Fibroblast of villous mesenchyme (primary cell): ENCODE results near the gene ADCY5. TPM values are rescaled to one million over a fixed set of nuclear protein-coding genes. Genes with fewer than 3 reads are reported as not detected.

Source experiments
- DNase-seq: peaks from one replicate; pipeline ENCODE4 v3.0.0-alpha.2; 2010; ENCODE audit warnings: low read depth
- H3K4me3 ChIP-seq: 2 replicates; pipeline ENCODE4 v1.5.1; 2011; ENCODE audit warnings: low read depth, mild to moderate bottlenecking, low read length
- total RNA-seq: library from RNA; depleted of rRNA; stranded (reverse); fragments of >200 nt; gene quantifications from 2 replicates; pipeline ENCODE4 v1.2.3, GENCODE V29; 2012
- TF ChIP-seq, protein P1 (sequence below): IDR thresholded peaks from 2 replicates; pipeline ENCODE4 v1.5.1; 2012; ENCODE audit warnings: low read depth, mild to moderate bottlenecking, low read length; ENCODE audit not compliant: insufficient read depth

The ADCY5 gene
- total RNA-seq, 1 donor = 0.43 TPM

DNA sequence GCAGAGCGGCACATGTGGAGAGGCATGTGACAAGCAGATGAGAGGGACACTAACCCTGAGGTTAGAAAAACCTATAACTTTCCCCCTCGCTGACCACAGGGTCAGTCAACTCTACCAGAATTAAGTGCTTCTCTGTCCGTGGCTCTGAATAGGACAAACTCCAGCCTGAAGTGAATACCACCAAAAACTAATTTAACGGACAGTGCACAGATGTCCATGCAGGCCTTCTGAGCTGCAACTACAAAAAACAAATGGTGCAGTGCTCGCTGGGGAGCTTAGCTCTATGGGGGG, 59.3 kb downstream of the ADCY5 start:
- TF ChIP-seq, protein P1, sequence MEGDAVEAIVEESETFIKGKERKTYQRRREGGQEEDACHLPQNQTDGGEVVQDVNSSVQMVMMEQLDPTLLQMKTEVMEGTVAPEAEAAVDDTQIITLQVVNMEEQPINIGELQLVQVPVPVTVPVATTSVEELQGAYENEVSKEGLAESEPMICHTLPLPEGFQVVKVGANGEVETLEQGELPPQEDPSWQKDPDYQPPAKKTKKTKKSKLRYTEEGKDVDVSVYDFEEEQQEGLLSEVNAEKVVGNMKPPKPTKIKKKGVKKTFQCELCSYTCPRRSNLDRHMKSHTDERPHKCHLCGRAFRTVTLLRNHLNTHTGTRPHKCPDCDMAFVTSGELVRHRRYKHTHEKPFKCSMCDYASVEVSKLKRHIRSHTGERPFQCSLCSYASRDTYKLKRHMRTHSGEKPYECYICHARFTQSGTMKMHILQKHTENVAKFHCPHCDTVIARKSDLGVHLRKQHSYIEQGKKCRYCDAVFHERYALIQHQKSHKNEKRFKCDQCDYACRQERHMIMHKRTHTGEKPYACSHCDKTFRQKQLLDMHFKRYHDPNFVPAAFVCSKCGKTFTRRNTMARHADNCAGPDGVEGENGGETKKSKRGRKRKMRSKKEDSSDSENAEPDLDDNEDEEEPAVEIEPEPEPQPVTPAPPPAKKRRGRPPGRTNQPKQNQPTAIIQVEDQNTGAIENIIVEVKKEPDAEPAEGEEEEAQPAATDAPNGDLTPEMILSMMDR = no peak
- no peak for DNase-seq
- no peak overlapping the region for H3K4me3 ChIP-seq

- no peak for DNase-seq
- H3K4me3 ChIP-seq = no peak overlapping the region
- TF ChIP-seq, protein P1 = no peak
These were observed 59.9 kb downstream of the ADCY5 start for GRCh38 chr3:123388811-123389627.

DNA sequence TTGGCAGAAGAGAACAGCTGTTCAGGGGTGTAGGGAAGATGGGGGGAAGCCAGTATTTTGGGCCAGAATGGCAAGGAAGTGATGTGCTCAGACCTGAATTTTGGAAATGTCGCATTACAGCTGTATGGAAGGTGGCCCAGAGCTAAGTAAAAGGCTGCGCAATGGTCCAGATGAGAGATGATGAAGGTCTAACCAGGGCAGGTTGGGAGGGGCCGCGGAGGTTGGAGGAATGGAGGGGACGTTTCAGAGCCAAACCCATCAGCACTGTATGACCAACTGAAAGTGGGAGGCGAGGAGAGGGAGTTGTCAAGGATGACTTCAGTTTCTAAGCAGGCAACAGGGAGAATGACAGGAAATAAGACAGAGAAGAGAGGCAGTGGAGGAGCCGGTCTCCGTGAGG, 60.8 kb downstream of the ADCY5 start:
- TF ChIP-seq, protein P1 = no peak
- H3K4me3 ChIP-seq = no peak overlapping the region
- no peak for DNase-seq

DNA sequence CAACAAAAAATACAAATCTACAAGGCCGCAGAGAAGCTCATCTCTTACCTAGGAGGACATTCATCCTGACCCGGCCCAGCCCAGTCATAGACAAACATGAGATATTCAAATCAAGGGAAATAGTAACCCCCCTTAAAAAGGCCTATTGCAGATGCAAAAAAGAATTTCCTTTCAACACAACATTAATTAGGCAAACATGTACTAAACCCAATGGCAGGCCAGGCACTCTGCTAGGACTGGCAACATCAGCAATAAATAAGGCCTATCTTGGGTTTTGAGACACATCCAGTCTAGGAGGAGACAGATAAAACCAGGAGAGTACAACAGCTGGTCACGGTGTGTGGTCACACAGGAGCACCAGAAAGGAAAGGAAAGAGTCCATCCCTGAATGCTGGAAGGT, 61.4 kb downstream of the ADCY5 start:
- DNase-seq = no peak
- H3K4me3 ChIP-seq = no peak overlapping the region
- TF ChIP-seq, protein P1 = no peak

- H3K4me3 ChIP-seq = no peak overlapping the region
- TF ChIP-seq, protein P1 = no peak
- DNase-seq = peak; percentile 31
These were observed 62.3 kb downstream of the ADCY5 start for GRCh38 chr3:123386477-123387040.

DNA sequence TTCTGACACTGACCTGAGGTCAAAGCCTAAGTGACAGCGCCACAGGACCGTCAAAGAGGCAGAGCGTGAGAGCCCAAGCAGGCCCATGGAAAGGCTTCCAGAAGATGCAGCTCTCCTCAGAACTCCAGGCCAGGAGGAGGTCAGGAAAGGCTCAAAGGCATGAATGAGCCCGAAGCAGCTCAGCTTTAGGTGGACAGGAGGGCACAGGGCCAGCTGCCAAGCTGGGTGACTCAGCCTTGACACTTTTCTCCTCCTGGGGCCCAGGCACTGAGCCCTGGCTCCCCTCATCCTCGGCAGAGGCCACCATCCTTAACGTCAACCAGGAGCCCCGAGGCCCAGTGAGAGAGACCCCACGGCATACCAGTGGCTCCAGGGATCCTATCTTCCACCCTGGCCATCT, 62.9 kb downstream of the ADCY5 start:
- no peak overlapping the region for H3K4me3 ChIP-seq
- TF ChIP-seq, protein P1 = no peak
- DNase-seq = no peak
